ENCODE results near the gene GCGR.

Gene GCGR

GRCh38 chr17:81811705-81812570 is 8.0 kb downstream of the GCGR start:
- DNase-seq (ENCODE audit: low read depth in 1 of 2, low spot score in 1 of 2), result no peak

GRCh38 chr17:81812571-81813370 is 8.8 kb downstream of the GCGR start:
- DNase-seq (ENCODE audit: low read depth in 1 of 2, low spot score in 1 of 2), result no peak

- no peak for DNase-seq (ENCODE audit: low read depth in 1 of 2, low spot score in 1 of 2)
These were observed 9.4 kb downstream of the GCGR start for GRCh38 chr17:81813371-81813684.

GRCh38 chr17:81813861-81814683 is 10.1 kb downstream of the GCGR start:
- no peak for DNase-seq (ENCODE audit: low read depth in 1 of 2, low spot score in 1 of 2)

- no peak for DNase-seq (ENCODE audit: low read depth in 1 of 2, low spot score in 1 of 2)
These were observed 11.0 kb downstream of the GCGR start for GRCh38 chr17:81814748-81815645.

GRCh38 chr17:81815646-81815986 is 11.7 kb downstream of the GCGR start:
- DNase-seq (ENCODE audit: low read depth in 1 of 2, low spot score in 1 of 2), result no peak

- DNase-seq (ENCODE audit: low read depth in 1 of 2, low spot score in 1 of 2), result no peak
These were observed 13.8 kb downstream of the GCGR start for GRCh38 chr17:81817758-81818147.

- no peak for DNase-seq (ENCODE audit: low read depth in 1 of 2, low spot score in 1 of 2)
These were observed 15.8 kb downstream of the GCGR start for GRCh38 chr17:81819708-81820107.

- DNase-seq (ENCODE audit: low read depth in 1 of 2, low spot score in 1 of 2), result no peak
These were observed 17.2 kb downstream of the GCGR start for GRCh38 chr17:81821147-81821546.

- DNase-seq (ENCODE audit: low read depth in 1 of 2, low spot score in 1 of 2), result no peak
These were observed 17.8 kb downstream of the GCGR start for GRCh38 chr17:81821603-81822311.

- DNase-seq (ENCODE audit: low read depth in 1 of 2, low spot score in 1 of 2), result no peak
These were observed 18.3 kb downstream of the GCGR start for GRCh38 chr17:81822312-81822637.

- no peak for DNase-seq (ENCODE audit: low read depth in 1 of 2, low spot score in 1 of 2)
These were observed 19.3 kb downstream of the GCGR start for GRCh38 chr17:81822996-81823819.

GRCh38 chr17:81823820-81824550 is 20.0 kb downstream of the GCGR start:
- DNase-seq (ENCODE audit: low read depth in 1 of 2, low spot score in 1 of 2), result no peak

- no peak for DNase-seq (ENCODE audit: low read depth in 1 of 2, low spot score in 1 of 2)
These were observed 20.6 kb downstream of the GCGR start for GRCh38 chr17:81824595-81824994.

GRCh38 chr17:81825841-81826466 is 22.0 kb downstream of the GCGR start:
- no peak for DNase-seq (ENCODE audit: low read depth in 1 of 2, low spot score in 1 of 2)

- DNase-seq (ENCODE audit: low read depth in 1 of 2, low spot score in 1 of 2), result no peak
These were observed 24.7 kb downstream of the GCGR start for GRCh38 chr17:81828656-81829055.

GRCh38 chr17:81829858-81830257 is 25.9 kb downstream of the GCGR start:
- no peak for DNase-seq (ENCODE audit: low read depth in 1 of 2, low spot score in 1 of 2)

GRCh38 chr17:81831563-81831956 is 27.6 kb downstream of the GCGR start:
- no peak for DNase-seq (ENCODE audit: low read depth in 1 of 2, low spot score in 1 of 2)
